Right ventricle myocardium superior (tissue), 1 donor: ENCODE measurements around the gene RRBP1. TPM values are rescaled to one million over a fixed set of nuclear protein-coding genes. Genes with fewer than 3 reads are reported as not detected.

Source experiments
- ATAC-seq: fragments of 200-7000 bp; cut with Tn5 transposase; one replicate; pipeline ENCODE4 v1.9.1; 2020; ENCODE audit warnings: mild to moderate bottlenecking; ENCODE audit not compliant: poor library complexity
- DNase-seq: peaks from one replicate; pipeline ENCODE4 v3.0.0-alpha.2; 2020
- intact Hi-C: fragments of 100-400 bp; cut with DNase I; formaldehyde crosslinking; loops from one replicate; pipeline ENCODE4 v1.11.2; 2022
- total RNA-seq: library from RNA; stranded (reverse); fragmentation: NEBNext Ultra II Directional; extraction: Animal tissue kit (Norgen Biotek cat#: 25700); gene quantifications from one replicate; pipeline ENCODE4 v1.2.1, GENCODE V29; 2021
- donor health status: DM: no; HTN: yes; CAD: no; lungs with severe emphysema.

Gene RRBP1
- total RNA-seq, 1 donor from 2014 or later = 32.1 TPM

DNA sequence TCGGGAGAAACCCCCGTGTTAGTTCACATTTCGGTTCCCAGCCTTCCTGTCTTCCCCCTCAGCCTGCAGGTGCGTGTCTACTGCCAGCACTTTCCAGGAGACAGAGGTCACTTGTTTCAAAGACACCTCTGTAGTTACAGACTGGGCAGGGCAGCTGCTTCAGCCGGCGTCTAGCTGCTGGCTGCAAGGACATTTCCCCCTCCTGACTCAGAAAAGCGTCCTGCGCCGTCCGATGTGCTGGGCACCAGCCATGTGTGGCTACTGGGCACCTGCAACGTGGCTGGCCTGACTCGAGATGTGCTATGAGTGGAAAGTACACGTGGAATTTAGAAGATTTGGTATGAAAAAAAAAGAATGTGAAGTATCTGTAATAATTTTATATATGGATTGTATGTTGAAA lies 37.6 kb downstream of the RRBP1 start:
- intact Hi-C loops = no loop called here
- no peak for DNase-seq
- peak; percentile 44 for ATAC-seq

DNA sequence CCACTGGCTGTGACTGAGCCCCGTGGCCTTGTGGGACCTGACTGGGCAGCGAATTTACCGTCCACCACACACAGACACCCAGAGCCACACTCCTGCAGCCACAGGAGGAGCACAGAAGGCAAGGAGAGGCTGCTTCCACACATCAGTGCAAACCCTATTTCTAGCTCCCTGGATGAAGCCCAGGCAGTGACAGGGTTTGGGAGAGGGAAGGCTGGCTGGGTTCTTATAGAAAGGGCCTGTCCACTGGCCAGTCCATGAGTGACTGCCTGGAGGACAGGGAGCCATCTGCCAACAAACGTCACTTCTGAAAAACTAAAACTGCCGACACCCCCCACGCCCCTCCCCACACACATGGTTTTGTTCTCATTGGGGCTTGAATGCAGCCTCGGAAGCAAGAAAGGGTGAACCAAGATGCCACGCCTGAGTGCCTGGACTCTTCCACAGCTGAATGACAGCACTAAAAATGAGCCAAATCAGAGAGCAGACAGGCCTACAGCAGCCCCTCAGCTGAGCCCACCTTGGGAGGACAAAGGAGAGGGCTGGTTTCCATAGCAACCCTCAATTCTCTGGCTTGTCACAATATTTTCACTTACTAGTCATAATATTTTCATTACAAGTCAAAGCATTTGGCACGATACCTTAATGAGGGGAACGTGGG lies 38.4 kb downstream of the RRBP1 start:
- intact Hi-C loops = no loop called here
- DNase-seq (no peak), ATAC-seq (peak; percentile 42)

DNA sequence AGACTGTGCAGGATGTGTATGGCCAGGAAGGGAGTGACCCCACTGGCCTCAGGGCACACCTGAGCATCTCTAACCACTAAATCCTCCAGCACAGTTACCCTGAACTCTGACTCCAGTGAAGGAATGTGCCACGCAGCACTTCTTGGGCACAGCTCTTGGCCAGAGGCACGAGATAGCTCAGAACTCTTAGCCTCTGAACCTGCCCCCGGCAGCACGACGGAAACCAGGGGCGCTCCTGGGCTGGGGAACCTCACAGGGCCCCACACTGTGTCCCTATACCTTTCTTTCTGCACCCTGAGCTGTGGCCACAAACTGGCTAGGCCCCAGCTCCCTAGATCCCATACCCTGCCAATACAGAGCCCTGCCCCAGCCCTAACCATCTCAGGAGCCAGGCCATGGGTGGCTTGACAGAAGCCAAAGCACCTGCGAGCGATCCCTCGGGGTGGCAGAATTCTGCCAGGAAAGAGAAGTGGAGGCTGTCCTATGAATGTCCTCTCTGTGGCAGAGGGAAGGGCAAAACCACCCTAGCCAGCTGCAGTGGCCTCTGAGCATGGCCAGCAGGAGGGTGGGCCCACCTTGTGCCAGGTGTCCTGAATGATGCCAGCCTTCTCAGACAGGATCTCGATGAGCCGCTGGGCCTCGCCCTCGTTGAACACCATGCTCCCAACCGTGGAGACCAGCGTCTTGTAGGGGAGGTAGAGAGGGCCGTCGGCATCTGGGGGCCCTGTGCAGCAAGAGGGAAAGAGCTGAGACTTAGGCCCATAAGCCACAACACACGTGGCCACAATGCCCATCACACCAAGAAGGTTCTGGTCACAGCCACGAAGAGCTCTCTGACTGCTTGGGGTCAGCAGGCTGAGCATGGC lies 39.4 kb downstream of the RRBP1 start:
- DNase-seq (peak; percentile 35), ATAC-seq (no peak)
- intact Hi-C loops = no loop called here

DNA sequence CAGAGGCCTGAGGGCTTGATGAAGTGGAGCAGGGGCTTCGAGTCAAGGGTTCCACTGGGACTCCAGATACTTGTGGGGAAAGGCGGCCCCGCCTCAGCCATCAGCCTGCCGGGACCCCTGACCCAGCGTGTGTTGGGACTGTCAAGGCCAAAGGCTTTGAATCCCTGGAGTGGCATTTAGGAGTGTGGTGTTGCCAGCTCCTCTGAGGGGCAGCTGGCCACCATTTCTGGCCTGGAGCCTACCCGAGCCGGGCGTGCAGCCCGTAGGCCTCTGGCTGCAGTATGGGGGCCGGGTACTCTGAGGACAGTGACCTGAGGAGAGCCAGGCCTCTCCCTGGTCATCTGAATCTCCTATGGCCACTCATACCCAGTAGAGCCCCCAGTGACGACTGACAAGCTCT lies 40.0 kb downstream of the RRBP1 start:
- intact Hi-C loops = no loop called here
- DNase-seq = peak; percentile 40
- no peak for ATAC-seq

DNA sequence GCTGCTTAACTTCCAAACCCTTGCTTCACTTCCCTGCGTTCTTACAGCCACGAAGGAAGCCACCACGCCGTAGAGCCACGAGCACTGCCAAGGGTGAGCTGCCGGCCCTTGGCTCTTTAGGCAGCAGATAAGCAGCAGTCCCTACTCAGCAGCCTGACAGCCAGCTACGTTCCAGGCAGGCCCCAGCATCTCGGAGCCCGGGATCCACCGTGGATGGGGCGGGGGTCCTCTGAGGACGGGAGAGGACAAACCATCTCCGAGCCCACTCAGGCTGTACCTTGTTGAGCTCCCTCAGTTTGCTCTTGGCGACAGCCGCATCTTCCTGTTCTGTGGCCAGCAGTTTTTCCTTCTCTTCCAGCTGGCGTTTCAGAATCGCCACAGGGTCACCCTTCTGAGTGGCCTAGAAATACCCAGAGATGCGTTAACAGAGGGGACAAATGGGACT lies 40.5 kb downstream of the RRBP1 start:
- ATAC-seq (peak; percentile 15), DNase-seq (peak; percentile 70)
- intact Hi-C loops = no loop called here

DNA sequence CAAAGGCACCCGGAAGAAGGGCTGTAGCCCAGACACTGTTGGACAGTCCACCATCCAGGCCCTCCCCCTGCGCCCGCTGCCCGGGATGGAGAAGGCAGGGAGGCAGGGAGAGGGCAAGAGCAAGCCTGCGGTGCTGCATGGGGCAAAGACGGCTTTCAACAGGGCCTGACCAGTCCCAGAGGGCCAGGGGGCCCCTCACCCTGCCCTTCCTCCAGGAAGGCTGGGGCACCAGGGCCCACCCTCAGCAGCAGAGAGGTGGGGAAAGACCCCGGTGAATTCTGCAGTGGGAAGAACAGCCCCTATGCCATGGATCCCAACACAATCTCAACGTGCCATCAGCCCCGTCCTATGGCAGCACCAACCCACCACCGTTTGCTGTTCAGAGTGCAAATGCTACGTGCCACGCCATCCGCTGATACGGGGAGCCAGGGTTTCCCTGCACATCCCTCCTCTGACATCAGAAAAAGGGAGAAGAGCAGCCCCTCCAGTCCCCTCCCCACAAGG lies 41.1 kb downstream of the RRBP1 start:
- ATAC-seq (no peak), DNase-seq (no peak)
- intact Hi-C loops = no loop called here

DNA sequence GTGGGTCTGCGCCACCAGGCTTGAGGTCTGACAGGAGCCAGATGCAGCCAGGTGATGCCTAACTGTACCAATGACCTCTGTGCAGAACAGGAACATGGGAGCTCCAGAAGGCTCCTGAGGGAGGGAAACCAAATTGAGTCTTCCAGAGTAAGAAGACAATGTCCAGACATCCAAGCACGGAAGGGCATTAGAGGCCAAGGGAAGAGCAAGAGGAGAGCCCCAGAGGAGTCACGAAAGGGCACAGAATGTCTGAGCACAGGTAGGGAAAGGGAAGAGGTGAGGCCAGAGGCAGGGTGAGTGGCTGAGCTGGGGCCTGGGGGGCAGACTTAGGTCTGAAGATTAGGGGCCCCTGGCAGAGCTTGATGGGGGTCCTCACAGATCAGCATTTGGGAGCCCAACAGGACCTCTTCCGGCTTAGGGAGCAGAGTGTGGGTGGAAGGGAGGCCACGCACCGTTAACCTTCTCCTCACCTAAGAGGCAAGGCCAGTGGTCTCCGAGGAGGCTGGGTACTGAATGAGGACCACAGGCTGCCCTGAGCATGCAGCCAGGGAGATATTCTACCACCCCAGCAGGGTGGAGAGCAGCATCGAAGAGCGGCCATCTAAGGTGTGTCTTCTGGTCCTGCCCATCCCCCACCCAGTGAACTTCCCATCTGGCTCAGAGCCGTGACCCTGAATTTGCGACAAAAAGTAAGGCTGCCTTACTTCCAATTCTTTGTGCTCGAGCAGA lies 41.7 kb downstream of the RRBP1 start:
- DNase-seq (no peak), ATAC-seq (no peak)
- intact Hi-C loops = no loop called here

DNA sequence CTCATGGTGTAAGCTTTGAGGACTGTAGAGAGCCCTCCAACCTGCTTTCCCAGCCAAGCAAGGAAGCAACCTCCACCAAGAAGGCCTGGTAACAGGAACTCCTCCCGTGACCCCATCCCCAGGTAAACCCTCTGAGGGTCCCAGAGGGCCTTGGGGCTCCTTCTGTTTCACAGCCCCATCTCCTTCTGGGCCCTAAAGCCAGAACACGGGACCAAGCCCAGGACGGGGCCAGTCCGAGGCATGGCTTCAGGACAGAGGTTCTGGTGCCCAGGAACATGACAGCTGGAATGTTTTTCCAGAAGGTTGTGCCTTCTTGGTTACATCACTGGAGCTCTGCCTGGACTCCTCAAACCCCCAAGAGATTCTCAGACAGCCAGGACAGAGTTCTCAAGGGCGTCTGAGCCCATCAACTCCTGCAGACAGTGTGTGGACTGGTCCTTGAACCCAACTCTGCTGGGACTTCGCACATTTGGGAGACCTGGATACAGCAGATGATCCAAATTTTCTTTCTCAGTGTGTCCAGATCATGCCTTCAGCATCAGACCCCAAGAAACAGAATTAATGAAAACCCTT lies 43.1 kb downstream of the RRBP1 start:
- no peak for DNase-seq
- intact Hi-C loops = no loop called here
- ATAC-seq = no peak

DNA sequence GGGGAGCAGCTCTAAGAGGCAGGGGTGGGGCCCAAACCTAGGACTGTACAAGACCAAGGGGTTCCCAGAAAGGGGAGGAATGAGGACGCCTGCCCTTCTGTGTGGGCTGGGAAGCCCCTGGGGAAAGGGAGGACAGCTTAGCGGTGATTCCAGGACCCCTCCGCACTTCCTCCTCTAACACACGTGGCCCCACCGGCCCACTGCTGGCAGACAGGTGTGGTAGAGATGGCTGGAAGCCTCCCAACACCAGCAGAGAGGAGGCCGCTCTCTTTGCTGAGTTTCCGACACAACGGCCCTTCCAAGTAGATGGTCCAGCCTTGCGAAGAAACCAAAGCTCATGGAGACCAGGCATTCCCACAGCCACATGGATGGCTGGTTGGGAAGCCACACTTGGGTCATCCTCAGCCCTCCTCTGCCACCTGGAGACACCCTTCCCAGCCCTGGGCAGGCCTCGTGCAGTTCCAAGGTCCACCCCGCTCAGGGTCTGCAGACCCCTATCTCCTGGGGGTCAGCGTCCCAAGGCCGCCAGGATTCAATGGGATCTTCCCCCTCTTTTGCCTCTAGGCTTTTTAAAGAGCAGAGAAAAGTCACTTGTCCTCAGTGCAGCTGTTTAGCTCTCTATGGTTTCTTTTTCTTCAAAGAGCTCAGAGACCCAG lies 43.9 kb downstream of the RRBP1 start:
- DNase-seq (no peak), ATAC-seq (no peak)
- intact Hi-C loops = no loop called here

DNA sequence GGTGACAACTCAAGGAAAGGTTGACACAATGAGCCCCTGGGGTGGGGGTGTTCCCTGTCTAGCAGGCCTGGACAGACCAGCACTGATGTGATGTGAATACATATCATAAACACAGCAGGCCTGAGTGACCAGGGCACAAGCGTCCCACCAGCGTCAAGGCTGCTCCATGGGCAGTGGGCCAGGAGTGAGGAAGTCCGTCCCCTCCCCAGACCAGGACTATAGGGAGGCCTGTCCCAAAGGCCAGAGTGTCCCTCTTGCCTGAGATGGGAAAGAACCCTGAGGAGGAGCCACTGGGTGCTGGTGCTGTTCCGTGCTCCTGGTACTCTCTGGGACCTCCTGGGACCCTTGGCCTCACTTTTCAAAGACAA lies 44.6 kb downstream of the RRBP1 start:
- intact Hi-C loops = no loop called here
- DNase-seq (no peak), ATAC-seq (no peak)

DNA sequence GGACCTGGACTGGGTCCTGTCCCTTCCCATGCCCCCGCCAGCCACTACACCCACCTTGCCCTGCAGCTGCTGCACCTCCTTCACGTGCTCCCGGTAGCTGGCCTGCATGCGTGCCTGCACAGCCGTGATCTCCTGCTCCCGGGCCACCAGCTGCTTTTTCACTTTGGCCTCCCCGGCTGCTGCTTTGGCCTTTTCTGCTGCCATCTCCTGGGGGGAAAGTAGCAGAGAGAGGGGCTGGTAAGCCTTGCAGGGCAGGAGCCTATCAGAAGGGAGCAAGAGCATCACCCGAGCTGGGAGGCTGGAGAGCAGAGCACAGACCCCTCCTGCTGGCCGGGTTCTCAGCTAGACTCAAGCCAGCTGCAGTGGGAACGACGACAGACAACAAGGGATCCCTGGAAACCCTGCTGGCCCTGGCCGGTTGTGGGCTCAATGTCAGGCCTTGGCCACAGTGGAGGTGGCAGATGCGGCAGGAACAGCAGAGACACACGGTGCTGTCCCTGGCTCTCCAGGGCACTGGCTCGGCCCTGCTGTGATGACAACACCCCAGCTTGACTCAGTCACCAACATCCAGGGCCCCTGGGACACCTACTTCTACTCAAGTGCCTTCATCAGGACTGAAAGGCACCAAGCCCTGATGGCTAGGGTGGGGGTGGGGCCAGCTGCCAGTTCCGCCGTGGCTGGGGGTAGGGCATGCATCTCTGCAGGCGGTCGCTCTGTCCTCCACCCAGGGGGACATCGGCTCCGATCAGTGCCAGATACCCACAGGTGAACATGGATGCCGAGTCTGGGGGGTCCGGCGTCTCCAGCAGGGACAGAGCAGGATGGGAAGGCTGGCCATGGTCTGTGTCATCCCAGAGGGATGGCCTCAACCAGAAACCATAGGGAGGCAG lies 45.3 kb downstream of the RRBP1 start:
- DNase-seq = peak; percentile 59
- intact Hi-C loops = no loop called here
- peak; percentile 13 for ATAC-seq

DNA sequence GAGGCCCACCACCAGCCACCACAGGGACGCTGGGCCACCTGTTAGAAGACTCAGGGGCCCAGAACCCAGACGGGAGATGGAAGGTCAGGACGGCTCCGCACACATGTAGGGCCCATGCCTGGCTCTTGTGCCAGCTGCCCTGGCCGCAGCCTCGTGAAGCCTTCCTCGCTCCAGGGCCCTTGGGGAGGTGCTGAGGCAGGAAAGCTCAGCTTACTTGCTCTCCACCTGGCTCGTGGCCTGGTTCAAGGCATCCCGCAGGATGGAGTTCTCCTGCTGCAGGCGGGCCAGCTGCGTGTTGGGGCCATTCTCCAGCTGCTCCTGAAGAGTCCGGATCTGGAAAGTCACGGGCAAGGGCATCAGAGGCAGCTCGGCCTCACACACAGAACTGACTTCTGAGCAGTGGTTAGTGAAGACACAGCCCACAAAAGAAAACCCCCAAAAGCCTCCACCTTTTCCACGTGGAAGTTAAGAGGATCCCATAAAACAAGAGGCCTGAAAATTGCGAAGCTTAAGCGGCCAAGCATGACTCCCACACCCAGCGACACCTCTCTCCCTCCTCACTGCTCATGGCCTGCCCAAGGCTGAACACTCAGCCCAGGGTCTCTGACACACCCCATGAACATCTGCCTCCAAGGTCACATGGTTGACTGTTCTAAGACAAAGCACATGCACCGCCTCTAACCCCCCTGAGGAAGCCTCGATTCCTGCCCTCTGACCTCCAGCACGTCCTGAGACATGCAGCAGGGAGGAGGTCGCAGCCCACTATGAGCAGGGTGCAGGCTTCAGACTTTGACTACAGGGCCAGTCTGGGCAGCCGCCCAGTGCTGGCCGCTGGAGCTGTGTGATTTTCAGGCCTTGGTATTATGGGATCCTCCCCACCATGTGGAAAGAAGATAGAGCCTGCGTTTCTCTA lies 46.5 kb downstream of the RRBP1 start:
- intact Hi-C loops = no loop called here
- DNase-seq (peak; percentile 72), ATAC-seq (peak; percentile 45)

DNA sequence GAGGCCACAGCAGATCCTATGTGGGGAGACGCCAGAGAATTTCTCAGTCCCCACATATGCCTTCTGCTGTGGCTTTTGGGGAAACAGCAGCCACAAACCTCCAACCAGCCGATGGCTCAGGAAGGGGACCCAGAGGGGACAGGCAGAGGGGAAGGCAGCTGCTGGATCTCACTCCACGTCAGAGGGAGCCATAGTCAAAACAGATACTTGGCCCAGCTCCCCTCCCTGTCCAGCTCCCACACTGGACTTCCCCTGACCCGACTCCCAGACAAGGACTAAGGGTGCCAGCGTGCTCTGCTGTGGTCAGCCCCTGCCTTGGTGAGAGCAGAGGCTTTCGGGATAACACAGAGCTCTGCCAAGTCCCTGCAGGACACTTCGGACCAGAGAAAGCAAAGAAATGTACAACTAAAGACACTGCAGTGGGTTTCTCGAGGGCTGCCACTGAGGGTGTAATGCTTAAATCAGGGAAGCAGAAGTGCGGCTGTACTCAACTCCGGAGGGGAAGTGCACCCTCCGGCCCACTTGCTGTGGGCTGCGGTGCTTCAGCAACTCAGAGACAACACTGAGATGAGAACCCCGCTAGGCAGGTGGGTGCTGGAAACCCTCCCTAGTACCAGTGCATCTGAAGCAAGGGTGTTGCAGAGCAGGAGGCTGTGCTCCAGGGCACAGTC lies 47.2 kb downstream of the RRBP1 start:
- ATAC-seq = peak; percentile 65
- intact Hi-C loops = no loop called here
- DNase-seq = peak; percentile 76

DNA sequence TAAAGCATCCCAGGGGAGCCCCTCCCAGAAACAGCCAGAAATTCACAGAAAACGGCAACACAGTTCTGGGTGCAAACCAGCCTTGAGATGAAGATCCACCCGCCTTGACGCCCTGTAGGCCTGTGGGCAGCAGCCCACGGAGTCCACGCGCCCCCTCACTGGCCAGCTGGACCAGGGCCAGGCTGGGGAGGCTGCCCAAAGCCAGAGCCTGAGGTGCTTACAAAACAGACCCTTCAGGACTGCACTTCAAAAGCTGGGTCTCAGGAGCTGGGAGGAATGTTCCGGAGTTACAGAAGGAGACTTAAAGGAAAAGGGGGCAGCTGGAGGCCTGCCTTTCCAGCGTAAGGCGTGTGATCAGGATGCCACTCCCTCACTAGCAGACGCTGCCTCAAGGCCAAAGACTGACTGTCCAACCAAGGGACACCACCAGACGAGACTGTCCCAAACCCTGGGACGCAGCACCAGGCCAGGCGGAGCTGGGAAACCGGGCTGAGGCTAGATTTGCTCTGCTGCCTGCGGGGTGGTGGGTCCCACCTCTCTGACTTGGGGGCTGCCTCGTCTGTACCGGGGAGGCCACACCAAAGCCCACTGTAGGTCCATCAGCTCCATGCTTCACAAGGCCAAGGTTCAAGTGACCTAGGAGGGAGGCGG lies 48.1 kb downstream of the RRBP1 start:
- ATAC-seq = no peak
- DNase-seq = no peak
- intact Hi-C loops = no loop called here

DNA sequence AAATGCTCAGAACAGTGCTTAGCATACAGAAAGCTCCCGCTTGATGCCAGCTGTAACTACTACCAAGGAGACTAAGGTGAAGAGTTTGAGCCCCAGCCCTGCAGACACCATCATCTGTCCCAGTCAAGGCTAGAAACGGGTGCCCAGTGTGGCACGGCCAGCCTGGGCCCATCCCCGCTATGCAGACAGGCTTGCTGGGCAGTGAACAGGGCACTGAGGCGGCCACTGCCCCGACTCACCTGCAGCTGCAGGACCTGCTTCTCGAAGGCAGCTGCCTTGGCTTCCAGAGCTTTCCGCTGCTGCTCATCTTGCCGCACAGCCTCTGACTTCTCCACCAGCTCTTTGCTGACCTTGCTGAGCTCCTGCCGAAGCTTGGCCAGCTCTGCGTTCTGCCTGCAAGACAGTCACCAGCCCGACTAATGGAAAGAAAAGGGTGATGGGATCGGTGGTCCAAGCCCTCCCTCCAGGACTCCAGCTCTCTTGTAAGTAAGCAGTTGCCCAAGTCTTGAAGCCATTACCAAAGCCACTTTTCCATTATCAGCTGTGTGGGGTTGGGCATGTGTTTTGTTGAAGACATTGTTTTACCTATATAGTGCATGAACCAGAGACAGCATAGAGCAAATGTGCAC lies 48.7 kb downstream of the RRBP1 start:
- DNase-seq = peak; percentile 16
- ATAC-seq = no peak
- intact Hi-C loops = no loop called here
